Measurements from ENCODE around the gene DNM1.
A peak's percentile ranks its signal among the peaks of the same experiment; 100 is the strongest.

DNM1 gene

DNA sequence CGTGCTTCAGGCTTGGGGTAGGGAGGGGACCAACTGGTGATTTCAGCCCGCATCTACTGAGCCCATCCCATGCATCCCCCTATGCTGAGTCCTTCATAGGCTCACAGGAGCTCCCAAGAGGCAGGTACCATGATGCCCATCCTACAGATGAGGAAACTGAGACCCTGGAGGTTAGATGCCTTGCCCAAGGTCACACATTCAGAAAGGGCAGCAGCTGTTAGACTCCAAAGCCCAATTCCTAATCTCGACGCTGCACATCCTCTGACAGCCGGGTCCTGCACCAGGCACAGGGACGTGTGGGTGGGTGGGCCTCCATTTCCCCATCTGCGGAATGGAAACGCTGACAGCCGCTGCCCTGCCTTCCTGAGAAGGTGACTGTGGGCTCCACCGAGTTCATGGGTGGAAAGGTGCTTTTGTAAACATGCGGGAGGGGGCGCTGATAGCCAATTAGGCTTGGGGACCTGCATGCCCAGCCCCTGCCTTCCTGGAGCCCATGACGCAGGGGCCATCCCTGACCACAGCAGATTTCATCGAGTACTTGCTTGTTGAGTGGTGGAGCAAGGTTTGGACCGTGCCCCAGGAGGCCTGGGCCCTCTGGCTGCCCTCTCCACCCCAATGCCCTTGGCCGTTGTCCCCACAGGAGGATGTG, 2.2 kb downstream of the DNM1 start:
- no peak for DNase-seq

DNA sequence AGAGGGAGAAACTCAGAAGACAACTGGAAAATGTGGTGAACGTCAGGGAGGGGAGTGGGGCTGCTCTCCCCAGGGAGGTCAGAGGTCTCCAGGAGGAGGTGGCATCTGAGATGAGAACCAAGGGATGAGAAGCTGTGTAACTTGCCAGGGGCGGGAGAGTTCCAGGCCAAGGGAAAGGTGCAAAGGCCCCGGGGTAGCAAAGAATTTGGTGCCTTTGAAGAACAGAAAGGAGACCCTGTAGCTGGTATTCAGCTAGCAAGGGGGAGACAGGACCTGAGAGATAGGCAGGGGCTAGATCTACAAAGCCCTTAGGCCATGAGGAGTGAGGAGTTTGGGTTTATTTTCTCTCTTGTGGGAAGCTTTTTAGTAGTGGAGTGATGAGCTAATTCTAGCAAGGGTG, 3.3 kb downstream of the DNM1 start:
- no peak for DNase-seq

DNA sequence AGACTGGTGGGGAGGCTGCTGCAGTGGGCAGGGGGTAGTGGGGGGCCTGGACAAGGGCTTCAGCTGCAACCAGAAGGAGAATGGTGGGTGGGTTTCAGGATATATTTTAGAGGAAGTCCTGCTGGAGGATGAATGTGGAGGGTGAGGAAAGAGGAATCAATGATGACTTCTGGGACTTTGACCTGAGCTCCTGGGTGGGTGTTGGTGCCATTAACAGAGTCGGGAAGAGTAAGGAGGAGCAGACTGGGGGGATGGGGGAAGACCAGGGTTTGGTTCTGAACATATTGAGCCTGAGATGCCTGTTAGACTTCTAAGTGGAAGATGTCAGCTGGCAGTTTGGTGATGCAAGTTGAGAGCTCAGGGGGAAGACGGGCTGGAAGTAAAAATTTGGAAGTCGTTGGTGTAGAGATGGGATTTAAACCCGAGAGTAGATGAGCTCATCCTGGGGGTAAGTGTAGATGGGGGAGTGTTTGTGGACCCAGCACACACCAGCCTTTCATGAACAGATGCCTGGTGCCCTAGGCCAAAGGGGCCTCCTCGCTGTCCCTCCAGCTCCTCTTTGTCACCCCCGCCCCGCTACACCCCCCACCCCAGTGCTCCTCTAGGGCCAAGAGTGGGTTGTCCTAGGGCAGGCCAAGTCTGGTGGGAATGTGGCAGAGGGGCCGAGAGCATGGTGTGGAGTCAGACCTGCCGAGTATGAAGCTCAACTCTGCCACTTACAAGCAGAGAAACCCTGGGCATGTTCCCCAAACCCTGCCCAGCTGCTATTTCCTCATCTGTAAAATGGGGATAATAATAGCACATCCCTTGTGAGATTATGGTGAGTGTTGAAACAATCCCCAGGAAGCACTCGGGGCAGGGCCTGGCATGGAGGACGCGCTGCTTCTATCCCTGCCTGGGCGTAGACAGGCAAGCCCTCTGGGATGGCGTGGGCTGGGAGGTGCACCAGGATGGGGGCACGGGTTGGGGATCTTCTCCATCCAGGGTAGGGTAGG, 4.0 kb downstream of the DNM1 start:
- DNase-seq = no peak

DNA sequence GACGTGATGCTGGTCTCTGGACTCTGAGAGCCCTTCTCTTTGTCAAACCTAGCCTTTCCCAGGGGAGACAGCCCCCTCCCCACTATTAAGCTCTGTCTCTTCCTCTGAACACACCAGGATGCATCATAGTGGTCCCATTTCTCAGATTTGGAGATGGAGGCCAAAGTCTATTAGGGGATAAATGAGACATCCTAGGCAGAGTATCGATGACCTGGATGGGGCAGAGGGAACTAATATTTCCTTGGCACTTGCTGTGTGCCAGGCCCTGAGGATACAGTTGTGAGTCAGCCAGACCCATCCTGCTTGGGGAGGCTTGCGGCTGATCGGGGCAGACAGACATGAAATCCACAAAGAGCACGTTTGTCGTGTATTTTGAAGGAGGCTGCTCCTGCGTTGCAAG, 5.2 kb downstream of the DNM1 start:
- no peak for DNase-seq

DNA sequence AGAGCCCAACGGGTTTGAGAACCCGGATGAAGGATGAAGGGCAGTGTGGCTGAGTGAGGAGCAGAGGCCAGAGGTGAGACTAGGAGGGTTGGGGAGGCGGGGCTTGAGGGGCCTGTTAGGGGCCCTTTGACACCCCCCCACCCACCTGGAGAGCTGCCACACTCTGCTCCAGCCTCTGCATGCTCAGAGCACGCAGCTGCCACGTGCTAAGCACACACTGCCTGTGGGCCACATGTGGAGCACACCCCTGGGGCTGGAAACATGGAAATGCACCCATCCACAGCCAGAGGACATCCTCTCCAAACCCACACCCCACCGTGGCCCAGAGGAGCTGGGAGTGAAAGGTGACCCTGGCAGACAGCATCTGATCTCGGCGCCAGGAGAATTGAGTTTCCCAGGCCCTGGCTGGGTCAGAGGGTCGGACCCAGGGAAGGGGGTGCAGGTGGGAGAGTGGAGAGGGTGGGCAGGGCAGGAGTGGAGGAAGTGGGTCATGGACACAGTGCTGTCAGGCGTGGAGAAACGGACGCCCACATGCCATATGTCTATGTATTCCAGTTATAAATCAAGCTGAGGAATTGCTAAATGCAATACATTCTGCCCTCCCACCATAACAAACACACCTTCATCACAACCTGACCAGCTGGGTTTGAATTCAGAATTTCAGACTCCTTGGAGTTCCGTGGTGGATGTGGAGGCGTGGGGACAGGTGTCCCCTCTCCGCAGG, 5.9 kb downstream of the DNM1 start:
- peak in 1 of 14 donors; percentile 34 for DNase-seq

DNA sequence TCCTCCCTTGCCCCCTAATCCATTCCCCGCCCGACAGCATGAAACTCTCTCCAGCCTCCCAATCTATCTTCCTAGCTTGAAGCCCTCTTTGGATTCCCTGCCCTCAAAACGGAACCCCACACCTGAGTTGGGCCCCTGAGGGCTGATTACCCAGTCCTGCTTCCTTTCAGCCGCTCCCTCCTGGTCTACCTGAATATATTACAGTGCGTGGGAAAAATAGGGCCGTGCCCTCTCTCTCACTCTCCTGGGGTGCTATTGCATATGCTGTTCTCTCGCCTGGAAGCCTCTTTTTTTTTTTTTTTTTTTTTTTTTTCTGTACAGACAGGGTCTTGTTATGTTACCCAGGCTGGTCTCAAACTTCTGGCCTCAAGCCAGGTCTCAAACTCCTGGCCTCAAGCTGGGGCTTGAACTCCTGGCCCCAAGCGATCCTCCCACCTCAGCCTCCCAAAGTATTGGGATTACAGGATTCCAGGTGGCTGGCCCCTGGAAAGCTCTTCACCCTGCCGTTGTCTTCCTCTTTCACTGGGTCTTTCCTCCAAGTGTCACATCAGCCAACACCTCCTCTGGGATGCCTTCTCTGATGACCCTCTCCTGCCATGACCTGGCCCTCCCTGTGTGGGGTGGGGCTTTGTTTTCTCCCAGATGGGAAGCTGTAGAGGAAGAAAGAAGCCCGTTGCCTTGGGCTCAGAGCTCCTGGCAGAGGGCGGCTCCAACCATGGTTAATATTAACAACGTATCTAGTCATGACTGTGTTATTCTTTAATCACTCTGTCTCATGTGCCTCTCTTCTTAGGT, 8.2 kb downstream of the DNM1 start:
- DNase-seq = no peak

DNA sequence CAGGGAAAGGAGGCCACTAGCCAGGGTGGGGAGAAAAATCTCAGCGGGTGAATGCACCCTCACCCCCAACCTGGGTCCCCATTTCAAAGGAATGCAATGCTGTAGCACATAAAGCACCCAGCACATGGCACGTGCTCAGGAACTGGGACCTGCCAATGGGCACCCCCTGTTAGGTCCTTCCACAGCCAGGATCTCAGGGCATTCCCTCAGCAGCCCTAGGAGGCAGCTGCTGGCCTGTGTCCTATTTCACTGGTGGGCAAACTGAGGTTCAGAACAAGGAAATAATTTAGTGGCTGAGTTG, 8.8 kb downstream of the DNM1 start:
- DNase-seq = no peak

DNA sequence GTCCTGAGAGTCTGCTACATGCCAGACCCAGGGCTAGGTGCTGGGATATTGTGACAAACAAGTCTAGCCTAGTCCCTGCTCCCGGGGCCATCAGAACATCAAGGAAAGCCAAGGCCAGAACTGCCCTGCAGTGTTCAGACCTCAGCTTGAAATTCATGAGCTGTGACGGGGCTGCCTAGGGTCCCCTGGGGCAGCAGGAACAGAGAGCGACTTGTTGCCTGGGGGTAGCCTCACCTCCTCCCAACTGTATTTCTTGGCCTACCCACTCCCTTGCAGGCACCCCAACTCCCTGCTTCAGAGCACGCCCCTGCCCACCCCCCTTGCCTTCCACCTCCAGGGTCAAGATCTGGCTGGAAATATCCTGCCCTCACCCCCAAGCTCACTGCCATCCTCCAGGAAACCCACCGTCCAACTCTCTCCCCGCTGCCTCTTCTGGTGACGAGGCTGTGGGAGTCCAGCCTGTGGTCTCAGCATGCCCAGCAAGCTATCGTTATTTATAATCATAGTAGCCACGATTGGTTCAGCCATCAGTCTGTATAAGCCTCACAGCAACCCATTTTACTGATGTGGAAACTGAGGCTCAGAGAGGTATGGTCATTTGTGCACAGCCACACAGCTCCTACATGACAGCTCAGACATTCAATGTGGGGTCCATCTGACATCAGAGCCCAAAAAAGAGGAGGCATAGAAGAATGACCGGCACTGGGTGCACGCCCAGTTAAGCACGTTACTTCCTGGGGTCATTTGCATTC, 10.7 kb downstream of the DNM1 start:
- DNase-seq = no peak

DNA sequence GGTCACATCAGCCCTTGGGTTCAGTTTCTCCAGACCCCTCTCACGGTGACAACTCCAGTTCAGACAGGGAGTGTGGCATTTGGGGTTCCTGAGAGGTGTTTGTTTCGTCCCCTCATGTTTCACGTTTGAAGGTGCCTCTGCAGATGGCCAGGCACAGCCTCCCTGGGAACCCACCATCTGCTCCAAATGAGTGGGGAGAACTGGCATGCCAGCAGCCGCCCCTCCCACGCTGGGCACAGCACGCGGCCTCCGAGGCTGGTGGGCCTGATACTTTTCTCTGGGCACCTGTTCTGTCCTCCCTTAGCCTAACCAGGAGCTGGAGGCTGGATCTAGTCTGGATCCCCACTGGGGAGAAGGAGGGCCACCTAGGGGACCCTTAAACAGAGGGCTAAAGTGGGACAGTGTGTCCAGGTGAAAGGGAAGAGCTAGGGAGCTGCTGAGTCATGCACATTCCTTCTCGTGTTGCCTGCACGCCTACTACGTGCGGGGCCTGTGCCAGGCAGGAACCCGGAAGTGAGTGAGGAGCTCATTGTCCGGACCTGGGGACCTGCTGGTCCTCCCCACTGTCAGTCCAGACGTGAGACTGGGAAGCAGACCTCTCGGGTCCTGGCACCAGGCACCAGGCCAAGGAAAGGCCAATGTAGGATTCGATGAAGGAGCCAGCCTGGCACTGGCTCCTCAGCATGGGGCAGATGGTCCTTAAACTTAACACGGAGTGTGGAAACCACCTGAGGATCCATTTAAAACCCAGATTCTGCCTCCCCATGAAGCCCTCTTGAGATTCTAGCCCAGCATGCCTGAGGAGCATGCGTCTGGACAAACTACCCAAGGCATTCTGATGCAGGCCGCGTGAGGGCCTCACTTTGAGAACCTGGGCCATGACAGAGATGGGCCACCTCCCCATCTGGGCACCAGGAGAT, 11.7 kb downstream of the DNM1 start:
- DNase-seq = peak in 1 of 14 donors; percentile 90

DNA sequence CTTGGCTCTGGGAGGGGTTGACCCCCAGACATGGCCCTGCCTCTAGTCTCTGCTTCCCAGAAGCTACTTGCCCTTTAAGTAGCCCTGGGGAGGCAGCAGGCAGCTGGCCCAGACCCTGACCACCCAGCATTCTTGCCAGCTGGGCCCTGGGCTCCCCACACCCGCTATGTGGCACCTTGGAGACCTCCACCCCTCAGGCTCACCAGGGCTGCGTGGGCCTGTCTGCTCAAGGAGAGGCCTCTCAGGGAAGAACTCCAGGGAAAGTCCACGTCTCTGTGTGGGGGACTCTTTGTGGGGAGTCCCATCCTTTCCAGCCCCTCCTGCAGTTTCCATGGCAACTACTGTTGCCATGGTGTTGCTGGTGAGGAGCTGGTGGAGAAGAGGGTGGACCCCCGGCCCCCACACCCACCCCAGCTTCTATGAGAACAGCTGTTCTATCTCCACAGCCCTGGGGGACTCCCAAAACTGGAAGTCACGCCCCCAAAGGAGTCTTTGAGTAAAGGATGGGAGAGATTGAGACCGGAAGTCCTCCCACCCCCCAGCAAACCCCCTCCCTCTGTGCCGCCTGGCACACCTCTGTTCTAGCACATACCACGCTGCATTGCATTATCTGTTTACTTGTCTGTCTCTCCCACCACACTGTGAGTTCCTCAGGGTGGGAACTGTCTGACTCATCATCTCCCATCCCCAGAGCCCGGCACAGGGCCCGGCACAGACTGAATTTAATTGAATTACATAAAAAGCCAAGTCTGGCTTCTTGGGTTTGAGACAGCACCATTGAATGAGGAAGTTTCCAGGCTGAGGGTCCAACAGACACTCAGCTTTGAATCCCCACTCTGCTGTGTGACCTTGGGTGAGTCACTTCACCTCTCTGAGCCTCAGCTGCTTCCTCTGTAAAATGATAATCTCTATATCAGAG, 12.6 kb downstream of the DNM1 start:
- no peak for DNase-seq

DNA sequence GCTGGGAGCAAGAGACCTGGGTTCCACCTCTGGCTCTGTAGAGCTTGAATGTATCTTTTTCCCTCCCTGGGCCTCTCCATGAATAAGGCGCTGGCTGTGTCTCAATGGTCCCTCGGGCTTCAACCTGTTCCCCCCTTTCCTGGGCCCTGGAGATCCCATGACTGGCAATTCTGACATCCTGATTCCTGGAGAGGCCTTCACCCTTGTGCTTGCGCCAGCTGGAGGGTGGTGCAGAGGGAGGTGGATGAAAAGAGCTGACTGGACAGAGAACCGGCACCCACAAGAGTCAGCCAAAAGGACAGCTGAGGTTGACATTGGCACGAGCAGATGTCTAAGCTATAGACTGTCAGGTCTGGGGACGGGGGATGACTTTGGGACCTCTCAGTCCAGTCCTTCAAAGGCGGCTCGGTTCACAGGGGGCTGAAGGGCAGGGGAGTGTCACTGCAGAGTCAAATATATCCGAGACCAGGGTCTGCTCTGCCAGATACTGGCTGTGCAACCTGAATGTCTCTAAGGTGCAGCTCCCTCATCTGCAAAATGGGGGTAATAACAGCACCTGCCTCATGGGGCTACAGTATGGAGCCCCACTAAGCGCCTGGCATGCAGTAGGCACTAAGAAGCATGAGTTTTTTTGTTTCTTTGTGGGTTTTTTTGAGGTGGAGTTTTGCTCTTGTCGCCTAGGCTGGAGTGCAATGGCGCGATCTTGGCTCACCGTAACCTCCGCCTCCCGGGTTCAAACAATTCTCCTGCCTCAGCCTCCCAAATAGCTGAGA, 13.8 kb downstream of the DNM1 start:
- DNase-seq = no peak

DNA sequence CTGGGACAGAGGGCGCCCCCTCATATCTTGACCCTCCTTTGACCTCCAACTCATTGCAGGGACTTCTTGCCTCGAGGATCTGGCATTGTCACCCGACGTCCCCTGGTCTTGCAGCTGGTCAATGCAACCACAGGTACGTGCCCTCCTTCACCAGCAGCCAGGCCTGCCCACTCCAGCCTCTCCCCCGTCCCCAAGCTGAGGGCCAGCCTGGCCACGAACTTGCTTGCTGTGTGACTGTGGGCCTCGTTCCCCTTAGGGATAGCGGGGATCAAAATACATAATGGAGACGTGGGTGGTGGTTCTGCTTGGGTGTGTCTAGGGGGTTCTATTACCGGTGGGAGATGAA, 15.0 kb downstream of the DNM1 start:
- no peak for DNase-seq

DNA sequence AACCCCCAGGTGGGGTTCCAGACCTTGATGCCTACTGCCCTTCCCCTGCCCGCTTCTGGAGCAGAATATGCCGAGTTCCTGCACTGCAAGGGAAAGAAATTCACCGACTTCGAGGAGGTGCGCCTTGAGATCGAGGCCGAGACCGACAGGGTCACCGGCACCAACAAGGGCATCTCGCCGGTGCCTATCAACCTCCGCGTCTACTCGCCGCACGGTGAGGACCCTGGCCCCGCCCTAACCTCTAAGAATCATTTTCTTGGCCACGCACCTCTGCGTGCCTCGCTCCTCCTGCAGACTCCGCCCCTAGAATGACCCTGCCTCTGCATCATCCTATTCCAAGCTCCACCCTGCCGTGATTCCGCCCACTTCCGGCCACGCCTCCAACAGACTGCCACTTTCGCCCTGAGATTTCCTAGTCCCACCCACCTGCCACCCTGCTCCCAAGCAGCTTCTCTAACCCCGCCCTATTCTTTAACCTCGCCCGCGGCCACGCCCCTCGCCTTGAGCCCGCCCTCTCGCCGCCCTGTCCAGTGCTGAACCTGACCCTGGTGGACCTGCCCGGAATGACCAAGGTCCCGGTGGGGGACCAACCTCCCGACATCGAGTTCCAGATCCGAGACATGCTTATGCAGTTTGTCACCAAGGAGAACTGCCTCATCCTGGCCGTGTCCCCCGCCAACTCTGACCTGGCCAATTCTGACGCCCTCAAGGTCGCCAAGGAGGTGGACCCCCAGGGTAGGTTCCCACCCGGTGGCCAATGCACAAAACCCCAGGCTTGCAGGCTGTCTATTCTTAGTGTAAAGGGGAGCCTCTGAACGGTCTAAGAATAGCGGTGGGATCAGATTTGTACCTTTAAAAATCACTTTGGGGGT, 15.6 kb downstream of the DNM1 start:
- peak in 13 of 14 donors; percentile 28 to 86 (median 64) for DNase-seq

DNA sequence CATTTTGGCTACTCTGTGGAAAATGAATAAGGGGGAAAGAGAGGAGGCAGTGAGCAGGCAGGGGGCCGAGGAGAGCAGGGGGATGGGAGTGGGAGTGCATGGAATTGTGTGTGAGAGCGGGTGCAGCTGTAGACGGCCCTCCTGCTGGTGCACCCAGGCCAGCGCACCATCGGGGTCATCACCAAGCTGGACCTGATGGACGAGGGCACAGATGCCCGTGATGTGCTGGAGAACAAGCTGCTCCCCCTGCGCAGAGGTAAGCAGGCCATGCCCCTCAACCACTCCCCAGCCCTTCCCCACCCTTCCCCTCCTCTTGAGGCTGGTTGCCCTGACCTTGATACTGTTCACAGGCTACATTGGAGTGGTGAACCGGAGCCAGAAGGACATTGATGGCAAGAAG, 16.7 kb downstream of the DNM1 start:
- DNase-seq = no peak

DNA sequence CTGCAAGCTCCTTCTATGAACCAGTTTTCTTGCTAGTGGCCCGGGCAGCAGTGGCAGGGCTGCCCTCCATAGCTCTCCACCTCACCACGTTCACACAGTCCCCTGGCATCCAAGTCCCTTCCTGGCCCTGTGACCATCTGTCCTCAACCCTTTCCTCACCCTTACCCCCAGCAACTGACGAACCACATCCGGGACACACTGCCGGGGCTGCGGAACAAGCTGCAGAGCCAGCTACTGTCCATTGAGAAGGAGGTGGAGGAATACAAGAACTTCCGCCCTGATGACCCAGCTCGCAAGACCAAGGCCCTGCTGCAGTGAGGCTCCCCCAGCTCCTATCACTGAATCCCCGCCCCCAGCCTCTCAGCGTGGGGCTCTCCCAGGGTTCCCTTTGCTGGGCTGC, 18.8 kb downstream of the DNM1 start:
- no peak for DNase-seq

DNA sequence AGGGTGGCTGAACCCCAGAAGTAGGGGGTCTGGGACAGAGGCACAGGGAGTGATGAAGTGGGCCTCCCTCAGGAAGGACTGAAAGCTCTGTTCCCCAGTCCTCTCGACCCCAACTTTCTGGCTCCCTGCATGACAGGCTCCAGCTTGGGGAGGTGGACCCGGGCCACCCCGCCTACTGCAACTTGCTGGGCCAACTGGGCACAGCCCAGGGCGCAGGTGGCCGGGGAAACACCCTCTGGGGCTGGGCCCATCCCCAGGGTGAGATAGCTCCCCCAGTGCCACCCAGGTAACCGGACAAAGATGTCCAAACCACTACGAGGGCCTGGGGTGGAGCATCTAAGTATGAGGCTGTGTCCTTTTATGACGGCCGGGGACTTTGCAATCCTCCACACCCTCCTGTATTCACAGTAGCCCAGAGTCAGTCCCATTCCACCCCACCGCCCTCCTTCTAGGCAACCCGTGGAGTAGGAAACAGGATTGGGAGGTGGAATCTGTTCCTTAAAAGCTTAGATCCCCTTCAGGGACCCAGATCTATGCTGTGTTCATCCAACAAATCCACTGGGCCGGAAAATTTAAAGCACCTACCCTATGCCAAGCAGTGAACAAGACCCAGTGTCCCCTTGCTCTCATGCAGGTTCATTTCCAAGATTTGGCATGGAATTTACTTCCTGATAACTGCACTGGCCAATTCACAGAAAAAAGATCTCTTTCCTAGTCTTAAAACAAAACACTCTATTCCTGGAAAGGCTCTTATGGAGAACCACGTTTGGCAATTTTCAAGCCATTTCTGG, 19.9 kb downstream of the DNM1 start:
- DNase-seq = peak in 1 of 14 donors; percentile 59

DNA sequence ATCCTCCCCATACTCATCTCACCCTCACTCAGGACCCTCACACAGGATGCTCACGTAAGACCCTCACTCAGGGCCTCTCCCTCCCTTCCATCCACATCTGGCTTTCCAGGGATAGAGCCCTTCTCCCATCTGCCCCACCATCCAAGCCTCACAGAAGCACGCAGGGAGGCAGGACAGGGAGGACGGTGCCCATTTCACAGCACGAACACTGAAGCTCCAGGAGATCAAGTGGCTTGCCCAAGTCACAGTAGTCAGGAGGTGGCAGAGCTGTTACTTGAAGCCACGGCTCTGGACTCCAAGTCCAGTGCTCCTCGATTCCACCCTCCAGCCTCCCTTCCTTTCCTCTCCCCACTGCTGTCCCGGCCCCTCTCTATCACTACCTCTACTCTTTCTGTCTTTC, 21.7 kb downstream of the DNM1 start:
- DNase-seq = no peak
